Measurements from ENCODE around the gene TRAM1L1.

Gene TRAM1L1

DNA sequence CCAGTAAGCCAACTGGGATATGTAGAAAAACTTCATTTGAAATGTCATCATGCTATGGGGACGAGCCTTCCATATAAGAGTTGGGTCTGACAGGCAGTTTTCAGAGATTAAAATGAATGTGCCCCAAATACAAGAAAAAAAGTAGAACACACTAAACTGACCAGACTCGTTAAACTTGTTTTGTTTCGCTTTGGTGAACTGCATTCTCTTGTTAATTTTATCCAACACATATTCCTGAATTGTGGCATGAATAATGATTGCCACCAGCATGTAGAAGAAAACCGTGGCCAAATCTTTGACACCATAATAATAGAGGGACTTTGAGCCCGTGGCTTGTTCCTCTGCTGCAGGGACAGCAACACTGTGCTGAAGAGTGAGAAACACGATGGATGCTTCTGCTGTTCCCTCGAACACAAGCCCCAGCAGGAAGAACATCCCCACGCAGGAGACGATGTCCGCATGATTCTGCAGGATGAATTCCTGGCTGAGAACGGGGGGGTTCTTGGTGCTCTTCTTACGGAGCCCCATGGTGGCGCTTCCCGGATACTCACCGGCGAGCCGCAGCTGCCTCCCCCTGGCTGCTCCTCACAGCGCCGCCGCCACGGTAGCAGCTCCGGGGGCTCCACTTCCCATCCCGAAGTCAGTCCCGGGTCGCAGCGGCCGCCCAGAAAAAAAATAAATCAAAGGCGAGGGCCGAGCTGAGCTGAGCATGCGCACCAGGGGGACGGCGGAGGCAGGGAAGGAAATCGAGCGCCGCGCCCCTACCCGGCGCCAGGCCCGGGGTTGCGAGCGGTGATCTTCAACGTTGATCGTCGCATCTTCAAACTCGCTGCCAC is at the start of gene TRAM1L1:
TRAM1L1 (minus strand) TSS at position 711 of the 836 bp plus-strand sequence; CDS start at position 528, 183 bp downstream.
- no peak for DNase-seq (ENCODE audit: low read depth)

GRCh38 chr4:117134386-117134785 is 49.0 kb upstream of the TRAM1L1 start:
- DNase-seq (ENCODE audit: low read depth), result no peak

- DNase-seq (ENCODE audit: low read depth), result no peak
Observed at GRCh38 chr4:117096886-117097285, 11.5 kb upstream of the TRAM1L1 start.

DNA sequence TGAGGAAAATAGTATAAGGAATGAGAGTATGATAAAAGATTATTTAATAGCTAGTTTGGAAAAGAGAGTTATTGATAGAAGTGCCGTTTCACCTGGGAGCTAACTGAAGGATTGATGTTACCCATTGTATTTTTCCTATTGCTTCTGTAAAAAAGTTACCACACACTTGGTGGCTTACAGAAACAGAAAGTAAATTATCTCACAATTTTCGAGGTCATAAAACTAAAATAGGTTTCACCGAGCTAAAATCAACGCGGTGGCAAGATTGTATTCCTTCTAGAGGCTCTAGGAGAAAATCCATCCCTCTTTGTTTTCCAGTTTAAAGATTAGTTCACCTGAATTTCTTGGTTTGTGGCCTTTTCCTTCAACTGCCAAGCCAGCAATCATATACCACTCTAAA is 11.1 kb upstream of the TRAM1L1 start:
- DNase-seq (ENCODE audit: low read depth), result no peak

DNA sequence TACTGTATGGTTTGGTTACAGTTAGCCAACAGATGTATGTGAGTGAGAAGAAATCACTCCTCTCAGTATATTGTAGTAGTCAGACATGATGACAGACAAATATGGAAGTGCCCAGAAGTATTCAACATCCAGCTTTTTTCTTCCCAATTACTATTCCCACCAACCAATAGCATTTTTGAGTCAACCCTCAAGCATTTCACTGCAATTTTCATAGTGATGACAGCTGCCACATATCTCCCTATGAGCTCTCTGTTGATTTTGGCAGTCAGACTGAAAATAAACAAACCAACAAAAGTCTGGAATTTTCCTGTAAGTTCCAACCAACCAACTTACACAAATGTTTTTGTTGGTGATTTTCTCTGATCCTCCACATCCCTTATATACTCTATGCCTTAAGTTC is 8.2 kb upstream of the TRAM1L1 start:
- no peak for DNase-seq (ENCODE audit: low read depth)

DNA sequence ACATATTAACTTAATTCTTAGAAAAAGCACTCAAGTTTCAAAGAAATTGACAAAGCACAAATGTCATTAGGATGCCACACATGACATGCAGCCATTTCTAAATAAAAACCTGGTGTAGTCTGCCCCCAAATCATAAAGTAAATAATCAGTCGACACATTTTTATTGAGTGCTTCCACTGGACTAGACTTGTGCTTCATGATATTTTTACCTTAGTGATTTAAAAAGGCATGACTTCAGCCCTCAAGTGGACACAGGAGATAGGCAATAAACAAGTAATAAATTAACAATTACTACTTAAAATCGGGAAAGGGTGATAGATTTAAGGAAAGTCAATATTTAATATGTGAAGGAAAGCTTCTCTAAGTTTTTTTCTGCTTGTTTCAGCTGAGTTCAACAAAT is 7.6 kb downstream of the TRAM1L1 start:
- no peak for DNase-seq (ENCODE audit: low read depth)

DNA sequence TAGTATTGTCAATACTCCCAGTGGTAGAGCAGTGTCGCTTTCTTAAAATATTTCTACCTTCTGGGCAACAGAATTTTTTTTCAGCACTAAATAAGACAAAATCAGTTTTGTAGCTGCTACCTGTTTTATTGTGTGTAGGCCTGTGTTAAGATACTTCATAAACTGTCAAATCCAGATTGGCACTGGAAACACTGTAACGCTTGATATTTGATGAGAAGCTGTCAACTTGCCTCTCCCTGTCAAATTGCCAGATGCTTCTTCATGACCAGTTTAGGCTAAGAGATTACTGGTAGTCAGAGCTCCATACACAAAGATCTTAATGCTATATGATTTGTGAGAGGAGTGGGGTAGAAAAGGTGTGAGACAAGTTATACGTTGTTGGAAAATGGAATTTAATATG is 17.3 kb downstream of the TRAM1L1 start:
- DNase-seq (ENCODE audit: low read depth), result no peak

DNA sequence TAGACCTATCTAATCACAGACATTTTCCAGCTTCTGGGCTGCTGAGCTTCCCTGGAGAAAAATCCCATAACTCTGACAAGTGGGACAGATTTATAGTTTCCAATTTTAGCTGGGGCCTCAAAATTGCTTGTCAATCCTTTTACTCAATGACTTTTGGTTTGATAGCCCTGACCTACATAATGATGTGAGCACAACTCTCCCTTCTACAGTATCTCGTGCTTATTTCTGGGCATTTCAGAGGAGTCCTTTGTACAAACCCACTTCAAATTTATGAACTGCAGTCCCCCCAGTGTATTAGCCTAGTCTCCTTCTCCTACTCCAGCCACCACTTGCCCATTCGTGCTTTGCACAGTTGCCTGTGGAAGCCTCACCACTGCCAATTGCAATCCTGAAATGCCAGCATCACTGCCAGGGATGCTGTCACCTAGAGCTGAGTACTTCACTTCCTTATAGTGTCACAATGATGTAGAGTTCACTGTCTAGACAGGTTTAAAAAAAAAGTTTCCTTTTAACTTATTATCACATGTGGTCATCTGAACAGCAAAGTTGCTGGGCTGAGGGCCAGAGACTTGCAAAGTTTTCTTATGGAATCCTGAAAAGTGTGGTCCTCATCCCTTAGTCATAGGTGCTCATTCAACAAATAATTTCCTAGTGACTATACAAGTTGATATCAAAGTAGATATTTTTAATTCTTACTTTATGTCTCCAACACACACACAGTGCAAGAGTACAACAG is 21.2 kb downstream of the TRAM1L1 start:
- no peak for DNase-seq (ENCODE audit: low read depth)

- DNase-seq (ENCODE audit: low read depth), result no peak
Observed at GRCh38 chr4:117042962-117043361, 42.4 kb downstream of the TRAM1L1 start.

All from activated T-helper 1 cell treated with Interleukin-2 at 50 U/mL for 16 hours (primary cell).